T-cell (primary cell): Measurements from ENCODE around the gene ARHGAP24. TPM values are rescaled to one million over a fixed set of nuclear protein-coding genes. Genes with fewer than 3 reads are reported as not detected.
"Not testable (repeated sequence)": the region's sequence is repeated elsewhere in the genome, so short reads cannot be mapped to it uniquely, and the experiment has no call there.

Experiments
- ATAC-seq, 4 experiments: fragments of 200-7000 bp in 3 of 4; fragments of 150-1000 bp in 1 of 4; cut with Tn5 transposase; replicated peaks in 1 of 4; 1 replicate in 3 of 4; 2 replicates in 1 of 4; pipeline ENCODE4 v1.10.0; 2021; ENCODE audit warnings: moderate library complexity in 3 of 4, mild to moderate bottlenecking in 2 of 4, moderate number of reproducible peaks in 1 of 4
- CTCF ChIA-PET, 2 donors: fragments of 300-600 bp; sonication (Branson Sonifier 250); formaldehyde crosslinking; loops; one replicate each; lab custom pipeline; 2022; ENCODE audit warnings: antibody characterized with exemption in 2 of 2; lab: Charles Lee
- POLR2A ChIA-PET, 2 donors: fragments of 300-600 bp; sonication (Branson Sonifier 250); formaldehyde crosslinking; loops; one replicate each; lab custom pipeline; 2022; ENCODE audit warnings: antibody characterized with exemption in 2 of 2; lab: Charles Lee
- DNase-seq, 35 experiments: peaks; one replicate each; pipeline versions ENCODE4 v3.0.0 to v3.0.0-alpha.2; 2013 to 2023
- H3K27ac ChIP-seq: one replicate; pipeline ENCODE4 v1.5.1; 2013; ENCODE audit warnings: low read length
- H3K27me3 ChIP-seq, 2 experiments: replicated peaks in 1 of 2; 1 replicate in 1 of 2; 2 replicates in 1 of 2; pipeline versions ENCODE4 v1.6.1 to v1.7.0; 2013; ENCODE audit warnings: low read length in 1 of 2, mixed read lengths in 1 of 2; ENCODE audit not compliant: control insufficient read depth in 2 of 2, insufficient read depth in 2 of 2; ENCODE audit errors: extremely low read depth in 1 of 2
- H3K36me3 ChIP-seq, 2 donors: 1 replicate in 1 of 2; 2 replicates in 1 of 2; pipeline versions ENCODE4 v1.6.1 to v1.7.0; 2013; ENCODE audit warnings: low read length in 1 of 2; ENCODE audit not compliant: control insufficient read depth in 2 of 2, insufficient read depth in 1 of 2; ENCODE audit errors: extremely low read depth in 1 of 2
- H3K4me1 ChIP-seq, 2 experiments: 1 replicate in 1 of 2; 2 replicates in 1 of 2; pipeline versions ENCODE4 v1.6.1 to v1.7.0; 2013; ENCODE audit warnings: low read length in 2 of 2, mixed read lengths in 1 of 2; ENCODE audit not compliant: insufficient read depth in 2 of 2, control insufficient read depth in 1 of 2; ENCODE audit errors: extremely low read depth in 1 of 2
- H3K4me3 ChIP-seq, 2 donors: 1 replicate in 1 of 2; 2 replicates in 1 of 2; pipeline versions ENCODE4 v1.5.1 to v1.7.0; 2013; ENCODE audit warnings: mild to moderate bottlenecking in 2 of 2, low read length in 1 of 2, moderate library complexity in 1 of 2; ENCODE audit not compliant: control insufficient read depth in 1 of 2; ENCODE audit errors: extremely low read depth in 1 of 2
- H3K9me3 ChIP-seq: 2 replicates; pipeline ENCODE4 v1.7.0; 2013
- H3K27ac Mint-ChIP-seq, 2 donors: one replicate each; pipeline ENCODE4 v1.8.0; 2020 to 2021; ENCODE audit warnings: mild to moderate bottlenecking in 2 of 2, mixed read lengths in 2 of 2
- H3K27me3 Mint-ChIP-seq, 2 donors: one replicate each; pipeline ENCODE4 v1.8.0; 2021 to 2022; ENCODE audit warnings: mixed read lengths in 2 of 2
- H3K36me3 Mint-ChIP-seq: one replicate; pipeline ENCODE4 v1.8.0; 2021; ENCODE audit warnings: mixed read lengths
- H3K4me1 Mint-ChIP-seq, 3 donors: one replicate each; pipeline ENCODE4 v1.8.0; 2020 to 2022; ENCODE audit warnings: mixed read lengths in 3 of 3, mild to moderate bottlenecking in 1 of 3
- H3K4me3 Mint-ChIP-seq, 3 donors: one replicate each; pipeline ENCODE4 v1.8.0; 2020 to 2022; ENCODE audit warnings: mild to moderate bottlenecking in 3 of 3, mixed read lengths in 3 of 3, moderate library complexity in 3 of 3
- H3K9me3 Mint-ChIP-seq, 3 donors: one replicate each; pipeline ENCODE4 v1.8.0; 2020 to 2022; ENCODE audit warnings: mixed read lengths in 3 of 3
- WGBS: methylation state at CpG from one replicate; pipeline ENCODE4 v1.1.5; 2013; ENCODE audit warnings: missing lambda C conversion rate; ENCODE audit not compliant: insufficient coverage; 5-methylcytosine and 5-hydroxymethylcytosine counted together
- total RNA-seq, 35 experiments: library from RNA in 6 of 35; stranded (reverse) in 6 of 35; fragments of 120-200 nt in 1 of 35; gene quantifications; one replicate each; pipeline versions ENCODE4 v1.2.1 to v1.2.4 and lab custom pipeline; 2013 to 2026

ARHGAP24 gene
- total RNA-seq, 5 donors from 2014 or later (not counting 1 experiment from before 2014, with no cell fraction given) = 0.45 to 2.7 (median 1.8) TPM

GRCh38 chr4:85499573-85499972 is 24.6 kb downstream of the ARHGAP24 start:
- H3K36me3 Mint-ChIP-seq = no peaks in the 10 kb centered on the region
- no peaks in the 10 kb centered on the region for H3K4me1 Mint-ChIP-seq
- H3K27me3 ChIP-seq = no peaks in the 10 kb centered on the region
- ChIA-PET POLR2A (no interaction called here), CTCF (no interaction called here)
- no peaks in the 10 kb centered on the region for H3K4me1 ChIP-seq
- H3K36me3 ChIP-seq = no peaks in the 10 kb centered on the region
- no peak overlapping the region for H3K27ac ChIP-seq
- no peaks in the 10 kb centered on the region for H3K27me3 Mint-ChIP-seq
- DNase-seq = no peak
- H3K4me3 ChIP-seq = no peak overlapping the region
- no peak overlapping the region for H3K4me3 Mint-ChIP-seq
- WGBS = no CpG with 5 or more reads among the region's 3 CpGs
- no peak for ATAC-seq
- no peak overlapping the region for H3K27ac Mint-ChIP-seq
- H3K9me3 ChIP-seq = no peaks in the 10 kb centered on the region
- peaks cover 8 to 9% (median 8%) of the 10 kb centered on the region in 3 donors for H3K9me3 Mint-ChIP-seq

DNA sequence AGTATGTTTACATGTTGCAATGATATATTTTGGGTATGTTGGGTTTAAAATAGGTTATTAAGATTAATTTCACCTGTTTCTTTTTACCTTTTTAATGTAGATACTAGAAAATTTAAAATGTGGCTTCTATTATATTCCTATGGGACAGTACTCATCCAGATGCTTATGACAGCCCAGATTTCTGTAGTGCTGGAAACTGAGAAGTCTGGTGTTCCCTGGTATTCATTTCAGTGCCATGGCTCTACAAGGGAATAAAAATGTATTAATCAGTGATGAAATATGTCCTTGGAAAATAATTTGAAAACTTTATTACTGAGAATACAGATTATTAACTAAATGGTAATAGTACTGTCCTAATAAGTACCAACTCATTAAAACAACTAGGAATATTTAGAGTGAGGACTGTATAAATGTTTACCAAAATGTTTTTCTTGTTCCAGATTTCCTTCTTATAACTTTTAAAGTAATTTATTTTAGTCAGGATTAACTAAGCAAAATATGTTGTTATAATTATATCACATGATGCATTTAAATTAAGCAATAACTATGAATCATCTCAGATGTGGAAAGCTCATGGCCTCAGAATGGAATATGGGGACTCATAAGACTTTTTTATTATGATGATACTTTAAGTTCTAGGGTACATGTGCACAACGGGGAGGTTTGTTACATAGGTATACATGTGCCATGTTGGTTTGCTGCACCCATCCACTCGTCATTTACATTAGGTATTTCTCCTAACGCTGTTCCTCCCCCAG is 25.3 kb downstream of the ARHGAP24 start:
- Mint-ChIP-seq H3K4me3 (no peak overlapping the region), H3K27ac (no peak overlapping the region), H3K36me3 (no peaks in the 10 kb centered on the region)

DNA sequence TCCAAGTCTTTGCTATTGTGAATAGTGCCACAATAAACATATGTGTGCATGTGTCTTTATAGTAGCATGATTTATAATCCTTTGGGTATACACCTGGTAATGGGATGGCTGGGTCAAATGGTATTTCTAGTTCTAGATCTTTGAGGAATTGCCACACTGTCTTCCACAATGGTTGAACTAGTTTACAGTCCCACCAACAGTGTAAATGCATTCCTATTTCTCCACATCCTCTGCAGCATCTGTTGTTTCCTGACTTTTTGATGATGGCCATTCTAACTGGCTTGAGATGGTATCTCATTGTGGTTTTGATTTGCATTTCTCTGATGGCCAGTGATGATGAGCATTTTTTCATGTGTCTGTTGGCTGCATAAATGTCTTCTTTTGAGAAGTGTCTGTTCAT is 26.2 kb downstream of the ARHGAP24 start:
- CTCF ChIA-PET, DNase-seq, POLR2A ChIA-PET, H3K4me1 Mint-ChIP-seq, H3K27ac Mint-ChIP-seq, H3K36me3 Mint-ChIP-seq, H3K27ac ChIP-seq, H3K36me3 ChIP-seq, ATAC-seq, H3K27me3 ChIP-seq, H3K4me3 ChIP-seq, H3K27me3 Mint-ChIP-seq, H3K9me3 ChIP-seq, H3K4me3 Mint-ChIP-seq, H3K4me1 ChIP-seq: not testable (repeated sequence)
- peaks cover 4 to 12% (median 6%) of the 10 kb centered on the region in 3 donors for H3K9me3 Mint-ChIP-seq

More for the DNA sequence above, 25.3 kb downstream of the ARHGAP24 start:
- no peaks in the 10 kb centered on the region for H3K36me3 ChIP-seq
- no CpG with 5 or more reads among the region's 3 CpGs for WGBS
- DNase-seq (no peak), ATAC-seq (no peak)
- H3K9me3 ChIP-seq = no peaks in the 10 kb centered on the region
- H3K27me3 ChIP-seq = no peaks in the 10 kb centered on the region
- H3K27me3 Mint-ChIP-seq = no peaks in the 10 kb centered on the region
- peaks cover 4 to 13% (median 8%) of the 10 kb centered on the region in 3 donors for H3K9me3 Mint-ChIP-seq
- no peak overlapping the region for H3K27ac ChIP-seq
- ChIA-PET CTCF (interaction anchor here in 1 of 2 donors (0.7 kb wide), 1 partner anchor 46 kb away, joined by 3 read pairs; no protein-coding TSS in a partner anchor), POLR2A (no interaction called here)
- H3K4me3 ChIP-seq = no peak overlapping the region
- no peaks in the 10 kb centered on the region for H3K4me1 ChIP-seq
- no peaks in the 10 kb centered on the region for H3K4me1 Mint-ChIP-seq

DNA sequence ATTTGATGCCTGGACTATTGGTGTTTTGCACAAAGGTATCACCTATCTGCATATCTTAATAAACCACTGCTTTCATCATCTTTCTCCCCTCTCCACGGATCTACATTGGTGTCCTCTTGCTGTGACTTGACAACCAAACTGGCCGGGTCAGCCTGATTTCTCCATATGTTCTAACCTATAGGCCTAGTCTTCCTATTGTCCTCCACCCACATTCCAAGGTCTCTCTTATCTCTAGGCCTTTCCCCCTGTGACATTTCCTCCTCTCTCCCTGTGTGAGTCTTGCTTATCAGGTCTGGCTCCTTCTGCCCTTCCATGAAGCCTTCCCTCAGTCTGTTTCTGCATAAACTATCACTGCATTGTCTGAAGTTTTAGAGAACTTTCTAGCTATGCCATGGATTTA is 33.7 kb downstream of the ARHGAP24 start:
- no peak for DNase-seq
- Histone ChIP-seq H3K4me3 (no peak overlapping the region), H3K4me1 (no peaks in the 10 kb centered on the region), H3K27me3 (no peaks in the 10 kb centered on the region), H3K27ac (no peak overlapping the region), H3K9me3 (no peaks in the 10 kb centered on the region), H3K36me3 (no peaks in the 10 kb centered on the region)
- no peak for ATAC-seq
- Mint-ChIP-seq H3K36me3 (no peaks in the 10 kb centered on the region), H3K27me3 (no peaks in the 10 kb centered on the region), H3K27ac (no peak overlapping the region), H3K4me1 (no peaks in the 10 kb centered on the region), H3K4me3 (no peak overlapping the region), H3K9me3 (peaks cover 2 to 16% (median 2%) of the 10 kb centered on the region in 3 donors)
- ChIA-PET POLR2A (no interaction called here), CTCF (no interaction called here)
- WGBS = 74% methylated on average over 2 of the region's 2 CpGs

GRCh38 chr4:85509882-85510631 is 35.1 kb downstream of the ARHGAP24 start:
- H3K36me3 ChIP-seq = no peaks in the 10 kb centered on the region
- no peak overlapping the region for H3K27ac ChIP-seq
- no peaks in the 10 kb centered on the region for H3K4me1 ChIP-seq
- Mint-ChIP-seq H3K9me3 (peaks cover 0 to 12% (median 0%) of the 10 kb centered on the region in 3 donors), H3K4me1 (no peaks in the 10 kb centered on the region), H3K27ac (no peak overlapping the region), H3K4me3 (no peak overlapping the region), H3K36me3 (no peaks in the 10 kb centered on the region), H3K27me3 (no peaks in the 10 kb centered on the region)
- WGBS = 82% methylated on average over 3 of the region's 5 CpGs
- ATAC-seq (no peak), DNase-seq (no peak)
- H3K4me3 ChIP-seq = no peak overlapping the region
- CTCF ChIA-PET = no interaction called here
- POLR2A ChIA-PET = no interaction called here
- H3K27me3 ChIP-seq = no peaks in the 10 kb centered on the region
- H3K9me3 ChIP-seq = no peaks in the 10 kb centered on the region

GRCh38 chr4:85510632-85510984 is 35.7 kb downstream of the ARHGAP24 start:
- Histone ChIP-seq H3K36me3 (no peaks in the 10 kb centered on the region), H3K9me3 (no peaks in the 10 kb centered on the region), H3K27ac (no peak overlapping the region), H3K4me3 (no peak overlapping the region), H3K4me1 (no peaks in the 10 kb centered on the region), H3K27me3 (no peaks in the 10 kb centered on the region)
- WGBS = no CpG with 5 or more reads among the region's 3 CpGs
- no peak for ATAC-seq
- no peaks in the 10 kb centered on the region for H3K27me3 Mint-ChIP-seq
- ChIA-PET CTCF (no interaction called here), POLR2A (no interaction called here)
- H3K4me3 Mint-ChIP-seq = no peak overlapping the region
- H3K36me3 Mint-ChIP-seq = no peaks in the 10 kb centered on the region
- no peak overlapping the region for H3K27ac Mint-ChIP-seq
- H3K4me1 Mint-ChIP-seq = no peaks in the 10 kb centered on the region
- DNase-seq = no peak
- peaks cover 0 to 8% (median 0%) of the 10 kb centered on the region in 3 donors for H3K9me3 Mint-ChIP-seq
